RCC 7860 (cell line): ENCODE results near the gene UGT1A8.
A peak's percentile ranks its signal among the peaks of the same experiment; 100 is the strongest.
"Not testable (repeated sequence)": the region's sequence is repeated elsewhere in the genome, so short reads cannot be mapped to it uniquely, and the experiment has no call there.

ENCODE experiments used
- DNase-seq: peaks from one replicate; pipeline ENCODE4 v3.0.0-alpha.2; 2015; ENCODE audit warnings: low spot score
- FAIRE-seq: peaks from 2 replicates; lab custom pipeline; 2012; peaks lifted over from hg19 to GRCh38; lab: Jason Lieb, UNC

UGT1A8 gene

DNA sequence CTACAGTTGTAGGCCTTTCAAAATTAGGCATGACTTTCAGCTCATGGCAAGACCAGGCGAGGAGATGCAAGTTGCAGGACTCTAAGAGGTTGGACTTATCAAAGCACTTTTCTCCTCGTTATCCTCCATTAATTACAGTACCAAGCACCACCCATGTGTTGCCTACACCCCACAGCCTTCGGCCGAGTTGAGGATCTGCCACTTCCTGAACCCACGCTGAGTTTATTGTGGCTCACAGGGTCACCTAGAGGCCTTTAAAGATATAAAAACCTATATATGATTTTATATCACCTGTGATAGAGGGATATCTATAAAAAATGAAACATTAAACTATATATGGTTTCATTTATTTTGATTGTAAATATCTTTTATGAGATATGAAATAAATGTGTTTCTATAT lies 21.4 kb downstream of the UGT1A8 start:
- DNase-seq: no peak
- peak; percentile 38 for FAIRE-seq

DNA sequence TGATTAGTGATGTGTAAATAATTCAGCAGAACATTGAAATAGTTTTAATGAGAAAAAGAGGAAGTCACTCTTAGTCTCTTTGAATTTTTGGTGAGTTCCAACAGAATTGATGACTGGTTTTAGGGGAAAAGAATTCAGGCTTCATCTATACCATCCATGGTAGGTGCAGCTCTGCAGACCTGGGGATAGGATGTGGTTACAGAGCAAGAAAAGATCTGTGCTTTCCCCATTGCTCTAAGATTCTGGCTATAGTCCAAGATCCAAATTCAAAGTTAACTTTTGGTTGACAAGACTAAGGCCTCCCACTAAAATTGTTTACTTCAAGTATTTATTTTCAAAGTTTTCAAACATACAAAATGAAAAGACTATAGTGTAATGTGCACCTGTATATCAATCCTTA lies 22.4 kb downstream of the UGT1A8 start:
- DNase-seq (no peak), FAIRE-seq (no peak)

DNA sequence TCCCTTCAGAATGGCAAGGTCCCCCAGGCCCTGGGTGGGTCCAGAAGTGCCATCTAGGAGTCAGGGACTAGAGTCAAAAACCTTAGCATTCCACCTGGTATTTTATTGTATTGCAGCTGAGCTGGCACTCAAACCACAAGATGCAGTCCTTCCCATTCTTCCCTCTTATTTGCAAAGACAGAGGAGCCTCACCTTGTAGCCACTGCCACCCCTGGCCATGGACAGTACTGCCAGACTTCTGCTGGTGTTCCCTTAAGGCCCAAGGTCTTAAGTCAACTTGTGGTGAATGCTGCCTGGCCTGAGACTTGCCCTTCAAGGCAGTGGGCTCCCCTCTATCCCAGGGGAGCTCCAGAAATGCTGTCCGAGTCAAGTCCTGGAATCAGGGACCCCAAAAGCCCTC lies 25.7 kb downstream of the UGT1A8 start:
- DNase-seq: peak; percentile 9

DNA sequence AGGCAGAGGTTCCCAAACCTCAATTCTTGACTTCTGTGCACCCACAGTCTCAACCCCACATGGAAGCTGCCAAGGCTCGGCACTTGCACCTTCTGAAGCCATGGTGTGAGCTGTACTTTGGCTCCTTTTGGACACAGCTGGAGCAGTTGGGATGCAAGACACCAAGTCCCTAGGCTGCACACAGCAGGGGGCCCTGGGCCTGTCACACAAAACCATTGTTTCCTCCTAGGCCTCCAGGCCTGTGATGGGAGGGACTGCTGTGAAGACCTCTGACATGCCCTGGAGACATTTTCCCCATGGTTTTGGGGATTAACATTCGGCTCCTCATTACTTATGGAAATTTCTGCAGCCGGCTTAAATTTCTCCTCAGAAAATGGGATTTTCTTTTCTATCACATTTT lies 28.6 kb downstream of the UGT1A8 start:
- FAIRE-seq, DNase-seq: not testable (repeated sequence)

More for the DNA sequence above, 25.7 kb downstream of the UGT1A8 start:
- no peak for FAIRE-seq

DNA sequence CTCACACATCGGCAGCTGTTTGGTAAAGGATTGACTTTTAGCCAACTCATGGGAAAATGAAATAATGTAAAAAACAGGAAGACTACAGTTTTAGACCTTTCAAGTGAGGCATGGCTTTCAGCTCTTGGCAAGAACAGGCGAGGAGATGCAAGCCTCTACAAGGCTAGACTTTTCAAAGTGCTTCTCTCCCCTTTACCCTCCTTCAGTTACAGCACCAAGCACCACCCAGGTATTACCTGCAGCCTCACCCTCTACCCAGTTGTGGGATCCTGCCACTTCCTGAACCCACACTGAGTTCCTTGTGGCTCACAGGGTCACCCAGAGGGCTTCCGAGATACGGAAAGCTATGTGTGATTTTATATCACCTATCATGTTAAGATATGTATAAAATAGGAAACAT lies 33.5 kb downstream of the UGT1A8 start:
- no peak for DNase-seq
- FAIRE-seq: no peak

DNA sequence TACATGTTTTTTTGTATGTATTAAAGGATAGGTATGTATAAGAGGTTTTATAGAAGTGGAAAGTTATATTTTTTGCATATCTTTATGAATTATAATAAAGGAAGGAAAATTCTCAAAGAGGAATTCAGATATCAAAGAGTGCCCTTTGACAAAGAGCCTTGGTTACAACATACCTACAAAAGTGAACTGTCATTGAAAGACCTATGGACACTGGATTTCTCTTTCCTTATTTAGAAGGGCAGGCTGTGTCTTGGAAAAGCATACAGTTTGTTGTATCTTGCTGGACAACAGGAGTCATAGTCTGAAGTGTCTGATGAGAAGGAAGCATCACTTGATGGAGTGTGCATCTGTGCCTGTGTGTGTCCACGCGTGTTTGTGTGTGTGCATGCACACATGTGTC lies 34.0 kb downstream of the UGT1A8 start:
- no peak for DNase-seq

DNA sequence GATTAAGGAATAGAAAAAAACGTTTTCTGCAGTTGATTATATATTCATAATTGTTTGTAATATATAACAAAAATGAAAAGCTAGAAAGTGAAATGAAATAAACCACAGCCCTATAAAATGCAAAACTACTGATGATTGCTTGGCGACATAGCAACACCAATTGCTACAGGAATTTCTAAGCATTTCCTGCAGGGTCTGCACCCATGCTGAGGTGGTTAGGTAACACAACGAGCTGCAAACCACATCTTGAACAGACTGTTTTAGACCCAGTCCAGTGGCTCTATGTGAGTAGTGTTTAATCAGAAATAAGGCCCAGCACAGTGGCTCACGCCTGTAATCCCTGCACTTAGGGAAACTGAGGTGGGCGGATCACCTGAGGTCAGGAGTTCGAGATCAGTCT lies 37.1 kb downstream of the UGT1A8 start:
- DNase-seq: no peak
- FAIRE-seq: no peak

More for the DNA sequence above, 34.0 kb downstream of the UGT1A8 start:
- FAIRE-seq: no peak

DNA sequence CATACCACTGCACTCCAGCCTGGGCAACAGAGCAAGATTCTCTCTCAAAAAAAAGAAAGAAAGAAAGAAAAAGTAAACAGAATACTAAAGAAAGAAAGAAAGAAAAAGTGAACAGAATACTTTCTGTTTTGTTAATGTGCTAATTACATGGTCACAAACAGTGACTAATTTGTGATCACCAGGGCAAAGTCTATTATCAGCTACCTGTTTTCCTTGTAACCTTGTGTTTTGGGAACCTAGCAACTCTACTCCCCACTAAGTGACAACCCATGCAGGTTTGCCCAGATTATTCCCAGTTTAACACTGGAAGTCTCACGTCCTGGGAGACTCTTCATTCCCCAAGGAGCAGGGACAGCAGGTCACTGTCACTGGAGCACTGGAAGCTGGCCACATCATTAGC lies 37.6 kb downstream of the UGT1A8 start:
- DNase-seq: no peak
- FAIRE-seq: no peak

DNA sequence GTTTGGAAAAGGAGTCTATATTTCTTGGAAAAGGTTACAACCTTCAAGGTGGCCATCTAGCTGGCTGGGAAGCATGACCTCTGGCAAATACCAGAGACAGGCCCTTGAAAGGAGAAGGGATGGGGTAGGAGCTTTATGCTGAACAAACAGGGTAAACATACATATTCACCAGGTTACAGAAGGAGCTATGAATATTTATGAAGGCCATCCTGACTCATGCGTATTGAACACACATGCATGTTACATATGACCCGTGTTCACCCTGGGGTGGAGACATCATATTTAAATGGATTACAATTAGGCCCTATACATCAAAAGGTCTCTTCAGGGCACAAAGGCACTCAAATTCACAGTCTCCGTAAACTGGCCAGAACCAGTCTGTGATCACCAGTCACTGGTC lies 38.5 kb downstream of the UGT1A8 start:
- DNase-seq, FAIRE-seq: not testable (repeated sequence)

DNA sequence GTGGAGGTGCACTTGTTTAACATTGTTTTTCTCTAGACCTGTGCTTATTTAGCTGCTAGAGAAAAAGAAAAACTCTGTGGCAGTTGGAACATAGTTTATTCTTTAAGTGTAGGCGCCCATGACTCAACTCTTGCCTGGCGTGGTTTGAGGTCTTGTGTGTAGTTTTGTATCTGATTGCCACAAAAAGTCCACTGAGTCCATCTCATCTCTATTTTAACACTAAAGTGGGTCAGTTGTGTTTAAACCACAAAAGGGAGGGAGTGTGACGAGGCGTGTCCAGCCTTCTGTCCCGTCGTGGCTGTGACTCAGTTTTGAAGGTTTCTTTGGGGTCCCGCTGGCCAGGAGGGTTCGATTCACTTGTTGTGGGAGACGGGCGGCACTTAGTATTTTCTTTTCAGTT lies 39.0 kb downstream of the UGT1A8 start:
- FAIRE-seq: peak; percentile 53
- no peak for DNase-seq

DNA sequence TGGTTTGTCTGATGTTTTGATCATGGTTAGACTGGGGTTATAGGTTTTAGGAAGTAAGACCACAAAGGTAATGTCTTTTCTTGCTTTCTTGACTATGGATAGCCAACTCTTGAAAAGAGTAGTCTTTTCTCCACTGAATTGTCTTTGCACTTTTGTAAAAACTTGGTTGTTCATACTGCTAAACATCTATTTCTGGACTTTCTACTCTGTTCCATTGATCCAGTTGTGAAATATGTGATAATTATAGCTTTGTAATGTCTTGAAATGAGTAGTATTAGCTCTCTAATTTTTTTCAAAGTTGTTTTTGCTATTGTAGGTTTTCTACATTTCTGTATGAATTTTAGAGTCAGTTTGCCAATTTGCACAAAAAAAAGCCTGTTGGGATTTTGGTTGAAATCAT lies 41.2 kb downstream of the UGT1A8 start:
- FAIRE-seq (no peak), DNase-seq (no peak)

DNA sequence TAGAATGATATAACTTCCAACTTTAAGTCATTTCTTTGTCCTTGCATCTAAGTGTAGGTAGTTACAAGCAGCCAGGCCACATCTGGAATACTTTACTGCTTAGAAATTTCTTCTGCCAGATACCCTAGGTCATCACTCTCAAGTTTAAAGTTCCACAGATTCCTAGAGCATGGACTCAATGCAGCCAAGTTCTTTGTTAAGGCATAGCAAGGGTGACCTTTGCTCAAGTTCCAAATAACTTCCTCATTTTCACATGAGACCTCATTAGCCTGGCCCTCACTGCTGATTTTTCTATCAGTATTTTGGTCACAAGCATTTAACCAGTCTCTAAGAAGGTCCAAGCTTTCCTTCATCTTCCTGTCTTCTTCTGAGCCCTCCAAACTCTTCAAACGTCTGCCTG lies 46.5 kb downstream of the UGT1A8 start:
- DNase-seq (no peak), FAIRE-seq (no peak)

DNA sequence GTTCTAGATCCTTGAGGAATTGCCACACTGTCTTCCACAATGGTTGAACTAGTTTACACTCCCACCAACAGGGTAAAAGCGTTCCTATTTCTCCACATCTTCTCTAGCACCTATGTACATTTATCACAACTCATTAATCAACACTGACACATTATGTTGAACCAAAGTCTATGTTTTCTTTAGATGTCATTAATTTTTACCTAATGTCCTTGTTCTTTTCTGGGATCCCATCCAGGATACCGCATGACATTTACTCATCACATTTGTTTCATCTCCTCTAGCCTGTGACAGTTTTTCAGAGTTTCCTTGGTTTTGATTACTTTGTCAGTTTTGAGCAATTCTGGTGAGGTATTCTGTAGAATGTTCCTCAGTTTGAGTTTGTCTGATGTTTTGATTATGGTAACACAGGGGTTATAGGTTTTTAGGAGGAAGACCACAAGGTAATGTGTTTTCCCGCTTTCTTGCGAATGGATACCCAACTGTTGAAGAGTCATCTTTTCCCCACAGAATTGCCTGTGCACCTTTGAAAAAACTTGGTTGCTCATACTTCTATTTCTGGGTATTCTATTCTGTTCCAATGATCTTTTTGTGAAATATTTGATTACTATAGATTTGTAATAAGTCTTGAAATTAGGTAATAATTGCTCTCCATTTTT lies 51.3 kb downstream of the UGT1A8 start:
- peak; percentile 99 for FAIRE-seq

DNA sequence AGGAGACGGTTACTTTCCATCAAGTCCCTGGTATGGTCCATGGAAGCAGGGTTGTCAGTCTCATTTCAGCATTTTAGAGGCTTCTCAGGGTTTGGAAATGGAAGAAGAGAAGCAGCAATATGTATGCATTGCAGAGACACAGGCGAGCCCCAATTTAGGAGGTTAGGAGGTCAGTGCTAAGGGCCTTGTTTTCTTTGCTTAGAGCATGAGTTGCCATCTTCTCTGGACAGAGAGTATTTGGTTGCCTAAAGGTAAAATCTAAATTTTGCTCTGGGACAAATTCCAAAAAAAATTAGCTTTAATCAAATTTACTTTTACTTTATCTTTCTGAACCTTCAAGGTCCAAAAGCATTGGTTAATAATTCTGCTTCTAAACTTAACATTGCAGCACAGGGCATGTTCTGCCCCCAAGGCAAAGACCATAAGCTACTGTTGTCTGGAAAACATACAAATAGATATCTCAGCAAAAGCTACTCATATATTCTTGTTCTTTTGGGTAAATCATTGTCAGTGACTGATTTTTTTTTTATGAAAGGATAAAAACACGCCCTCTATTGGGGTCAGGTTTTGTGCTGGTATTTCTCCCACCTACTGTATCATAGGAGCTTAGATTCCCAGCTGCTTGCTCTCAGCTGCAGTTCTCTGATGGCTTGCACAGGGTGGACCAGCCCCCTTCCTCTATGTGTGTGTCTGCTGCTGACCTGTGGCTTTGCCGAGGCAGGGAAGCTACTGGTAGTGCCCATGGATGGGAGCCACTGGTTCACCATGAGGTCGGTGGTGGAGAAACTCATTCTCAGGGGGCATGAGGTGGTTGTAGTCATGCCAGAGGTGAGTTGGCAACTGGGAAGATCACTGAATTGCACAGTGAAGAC lies 54.1 kb downstream of the UGT1A8 start, which contains the start of gene UGT1A9:
Gene UGT1A9 (plus strand): TSS at position 609 of the 872 bp plus-strand sequence. CDS start 37 bp downstream, at position 646.
- no peak for FAIRE-seq
- DNase-seq: no peak

More for the DNA sequence above, 51.3 kb downstream of the UGT1A8 start:
- peak; percentile 86 for DNase-seq

DNA sequence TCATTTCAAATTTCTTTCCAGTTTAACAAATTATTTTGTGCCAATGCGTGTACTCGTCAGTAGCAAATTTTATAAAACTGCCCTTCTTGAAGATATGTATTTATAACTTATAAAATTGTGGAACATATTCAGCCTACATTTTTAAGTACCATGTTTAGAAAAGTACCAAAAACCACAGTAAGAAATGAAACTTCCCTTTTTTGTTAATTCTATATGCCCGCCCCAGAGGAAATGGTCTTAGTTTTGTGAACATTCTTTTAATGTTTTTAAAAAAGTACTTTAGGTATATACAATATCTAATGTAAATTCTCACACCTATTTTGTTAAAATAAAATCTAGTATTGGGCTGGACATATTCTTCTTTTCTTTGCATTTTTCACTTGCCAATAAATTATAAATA lies 55.5 kb downstream of the UGT1A8 start:
- DNase-seq (no peak), FAIRE-seq (peak; percentile 59)

DNA sequence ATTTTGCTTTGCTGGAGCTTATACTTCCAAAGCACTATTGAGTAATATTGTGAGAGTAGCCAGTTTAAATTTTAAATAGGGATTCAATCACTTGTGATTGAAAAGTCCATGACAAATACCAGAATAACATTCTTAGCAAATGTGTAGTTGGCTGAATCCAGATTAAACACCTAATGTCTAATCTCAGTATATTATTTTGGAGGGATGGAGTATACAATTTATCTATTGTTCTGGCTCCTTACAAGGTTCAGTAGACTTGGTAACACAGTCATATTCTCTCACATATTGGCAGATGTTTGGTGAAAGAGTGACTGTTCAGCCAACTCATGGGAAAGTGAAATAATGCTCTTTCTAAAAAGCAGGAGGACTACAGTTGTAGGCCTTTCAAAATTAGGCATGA lies 56.5 kb downstream of the UGT1A8 start:
- FAIRE-seq (peak; percentile 80), DNase-seq (no peak)

DNA sequence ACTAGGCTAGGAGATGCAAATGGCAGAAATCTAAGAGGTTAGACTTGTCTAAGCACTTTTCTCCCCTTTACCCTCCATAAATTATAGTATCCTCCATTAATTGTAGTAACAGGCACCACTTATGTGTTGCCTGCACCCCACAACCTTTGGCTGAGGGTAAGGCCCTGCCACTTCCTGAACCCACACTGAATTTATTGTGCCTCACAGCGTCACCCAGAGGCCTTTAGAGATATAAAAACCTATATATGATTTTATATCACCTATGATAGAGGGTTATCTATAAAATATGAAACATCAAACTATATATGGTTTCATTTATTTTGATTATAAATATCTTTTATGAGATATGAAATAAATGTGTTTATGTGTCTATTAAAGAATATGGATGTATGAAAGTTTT lies 56.9 kb downstream of the UGT1A8 start:
- peak; percentile 51 for FAIRE-seq
- DNase-seq: no peak

DNA sequence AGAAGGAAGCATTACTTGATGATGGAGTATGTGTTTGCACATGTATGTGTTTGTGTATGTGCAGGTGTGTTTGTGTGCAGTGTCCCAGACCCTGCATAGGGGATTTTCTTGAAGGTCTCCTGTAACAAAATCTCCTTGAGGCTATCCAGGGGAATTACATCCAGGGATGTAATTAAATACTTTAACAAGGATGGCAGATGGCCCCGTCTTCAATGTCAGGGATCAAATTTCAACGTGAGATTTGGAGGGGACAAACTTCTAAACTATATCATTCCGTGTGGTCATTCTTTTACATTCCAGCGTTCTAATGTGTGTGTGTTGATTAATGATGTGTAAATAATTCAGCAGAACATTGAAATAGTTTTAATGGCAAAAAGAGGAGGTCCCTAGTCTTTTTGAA lies 57.6 kb downstream of the UGT1A8 start:
- DNase-seq: no peak
- FAIRE-seq: no peak

DNA sequence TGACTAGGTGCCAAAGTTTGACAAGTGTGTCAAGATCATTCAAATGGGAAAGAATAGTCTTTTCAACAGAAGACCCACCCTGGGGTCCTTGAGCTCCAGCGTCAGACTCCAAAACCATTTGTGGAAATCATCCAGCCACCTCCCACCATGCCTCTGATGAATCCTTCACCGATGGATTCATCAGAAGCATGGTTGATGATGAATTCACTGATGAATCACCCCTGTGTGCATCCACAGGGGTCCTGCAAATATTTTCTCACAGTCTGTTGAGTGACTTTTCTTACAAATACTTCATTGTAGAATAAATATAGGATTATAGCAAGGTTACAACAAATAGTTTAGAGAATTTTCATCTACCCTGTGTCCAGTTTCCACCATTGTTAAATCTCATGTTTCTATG lies 58.6 kb downstream of the UGT1A8 start:
- FAIRE-seq: peak; percentile 93
- DNase-seq: peak; percentile 72

DNA sequence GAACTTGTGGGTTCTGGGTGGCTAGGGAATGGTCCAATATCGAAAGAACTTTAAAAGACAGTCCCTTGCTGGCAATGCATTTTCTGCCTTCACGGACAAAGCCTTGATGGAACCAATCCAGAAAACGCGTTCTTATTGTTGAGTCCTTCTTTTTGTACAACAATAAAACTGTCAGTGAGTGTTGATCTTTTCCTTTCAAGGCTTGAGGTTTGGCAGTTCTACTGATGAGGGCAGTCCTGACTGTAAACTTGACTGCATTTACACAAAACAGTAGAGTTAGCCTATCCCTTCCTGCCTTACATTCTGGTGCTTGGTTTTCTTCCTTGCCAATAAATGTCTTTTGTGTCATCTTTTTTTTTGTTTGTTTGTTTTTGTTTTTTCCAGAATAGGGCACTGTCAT lies 61.8 kb downstream of the UGT1A8 start:
- DNase-seq (no peak), FAIRE-seq (no peak)

DNA sequence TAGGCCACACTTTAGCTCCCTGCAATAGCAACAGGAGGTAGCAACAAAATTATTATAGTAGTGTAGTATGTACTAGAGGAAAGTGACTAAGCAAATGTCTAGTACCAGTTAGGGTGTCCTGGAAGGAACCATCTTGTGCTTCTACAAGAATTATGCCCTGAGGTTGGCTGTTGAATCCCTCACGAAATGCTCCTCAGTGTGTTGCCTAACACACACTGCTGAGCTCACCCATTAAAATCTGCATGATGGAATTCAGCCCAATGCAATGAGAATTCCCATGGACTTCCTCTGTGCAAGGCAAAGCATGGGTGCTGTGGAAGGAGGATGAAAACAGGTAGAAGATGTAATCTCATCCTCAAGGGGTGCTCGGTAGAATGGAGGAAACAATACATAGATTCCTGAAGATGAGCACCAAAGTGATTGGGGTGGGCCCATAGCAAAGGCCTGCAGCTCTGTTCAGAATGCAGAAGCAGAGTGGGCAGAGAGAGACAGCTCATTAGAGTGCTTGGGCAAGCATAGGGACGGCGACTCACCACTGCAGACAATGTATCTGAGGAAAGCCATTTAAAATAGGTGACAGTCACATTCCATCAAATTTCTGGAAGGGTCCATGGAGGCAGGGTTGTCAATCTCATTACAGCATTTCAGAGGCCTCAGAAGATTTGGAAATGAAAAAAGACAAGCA lies 63.1 kb downstream of the UGT1A8 start:
- DNase-seq (no peak), FAIRE-seq (no peak)
